ENCODE measurements around the gene TTC9.
"Not testable (repeated sequence)": the region's sequence is repeated elsewhere in the genome, so short reads cannot be mapped to it uniquely, and the experiment has no call there.

TTC9 gene

DNA sequence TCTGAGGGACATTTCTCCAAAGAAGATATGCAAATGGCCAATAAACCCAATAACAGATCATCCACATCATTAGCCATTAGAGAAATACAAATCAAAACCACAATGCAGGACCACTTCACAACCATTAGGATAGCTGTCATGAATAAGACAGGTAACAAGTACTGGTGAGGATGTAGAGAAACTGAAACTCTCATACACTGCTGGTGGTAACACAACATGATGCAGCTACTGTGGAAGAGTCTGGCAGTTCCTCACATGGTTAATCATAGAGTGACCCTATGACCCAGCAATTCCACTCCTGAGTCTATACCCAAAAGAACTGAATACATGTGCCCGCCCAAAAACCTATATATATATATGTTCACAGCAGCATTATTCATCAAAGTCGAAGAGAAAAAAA is 39.0 kb downstream of the TTC9 start:
- DNase-seq (ENCODE audit: low spot score) = no peak

DNA sequence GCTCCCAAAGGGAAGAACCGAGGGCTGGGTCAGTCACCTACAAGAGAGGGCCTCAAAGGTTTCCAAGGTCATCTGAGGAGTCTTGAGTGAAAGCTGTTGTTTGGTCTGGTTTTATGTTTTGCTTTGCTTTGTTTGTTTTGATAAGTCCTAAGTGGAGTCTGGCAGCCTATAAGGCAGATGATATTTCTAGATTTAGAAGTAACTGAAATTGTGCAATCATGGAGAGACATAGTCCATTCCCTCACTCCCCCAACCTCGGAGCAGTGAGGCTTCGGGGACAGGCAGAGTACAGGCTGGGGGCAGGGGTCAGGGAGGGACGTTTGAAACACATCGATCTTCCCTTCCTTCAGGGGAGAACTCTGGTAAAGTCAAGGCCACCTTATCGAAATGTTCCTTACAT is 42.3 kb downstream of the TTC9 start:
- no peak for DNase-seq (ENCODE audit: low spot score)

DNA sequence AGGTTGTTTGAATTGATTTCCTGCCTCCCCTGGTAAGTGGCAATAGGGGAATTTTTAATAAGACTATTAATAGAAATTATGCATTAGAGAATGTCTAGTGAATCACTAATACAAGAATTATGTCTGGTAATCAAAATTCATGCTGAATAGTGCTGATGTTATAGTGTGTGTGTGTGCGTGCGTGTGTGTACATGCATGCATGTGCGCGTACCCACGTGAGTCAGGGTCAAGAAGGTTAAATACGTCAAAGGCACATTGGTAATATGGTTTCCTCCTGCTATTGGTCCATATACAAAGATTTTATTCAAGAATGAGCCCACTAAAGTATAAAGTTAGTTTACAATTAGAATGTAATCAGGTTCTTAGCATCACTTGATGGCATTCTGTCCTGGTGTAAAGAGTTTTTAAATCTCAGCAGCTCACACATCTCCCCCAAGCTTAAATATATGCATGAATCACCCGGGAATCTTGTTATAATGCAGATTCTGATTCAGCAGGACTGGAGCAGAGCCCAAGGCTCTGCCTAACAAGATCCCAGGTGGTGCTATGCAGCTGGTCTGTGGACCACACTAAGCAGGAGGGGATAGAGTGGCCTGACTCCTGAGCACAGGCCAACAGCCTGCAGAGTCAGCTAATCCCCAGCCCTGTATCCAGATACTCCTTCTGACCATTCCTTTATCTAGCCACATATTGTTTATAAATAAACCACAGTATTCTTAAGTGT is 43.9 kb downstream of the TTC9 start:
- no peak for DNase-seq (ENCODE audit: low spot score)

DNA sequence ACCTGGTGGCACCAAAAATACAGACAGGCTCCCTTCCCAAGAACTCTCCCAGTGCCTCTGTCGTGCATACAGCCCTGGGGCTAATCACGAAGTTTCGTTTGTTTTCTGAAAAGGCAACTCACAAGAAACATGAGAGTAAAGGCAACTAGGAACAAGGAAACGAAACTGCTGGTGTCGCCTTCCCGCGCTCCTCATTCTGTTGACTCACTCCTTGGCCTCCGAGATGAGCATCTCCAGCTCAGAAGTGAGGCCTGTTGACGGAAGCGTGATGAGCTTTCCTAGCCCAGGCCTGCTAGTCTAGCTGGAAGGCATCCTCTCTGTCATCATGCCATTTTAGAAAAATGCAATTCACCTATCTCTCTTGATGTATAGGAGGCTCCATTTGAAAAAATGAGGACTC is 50.5 kb downstream of the TTC9 start:
- peak; percentile 49 for DNase-seq (ENCODE audit: low spot score)

DNA sequence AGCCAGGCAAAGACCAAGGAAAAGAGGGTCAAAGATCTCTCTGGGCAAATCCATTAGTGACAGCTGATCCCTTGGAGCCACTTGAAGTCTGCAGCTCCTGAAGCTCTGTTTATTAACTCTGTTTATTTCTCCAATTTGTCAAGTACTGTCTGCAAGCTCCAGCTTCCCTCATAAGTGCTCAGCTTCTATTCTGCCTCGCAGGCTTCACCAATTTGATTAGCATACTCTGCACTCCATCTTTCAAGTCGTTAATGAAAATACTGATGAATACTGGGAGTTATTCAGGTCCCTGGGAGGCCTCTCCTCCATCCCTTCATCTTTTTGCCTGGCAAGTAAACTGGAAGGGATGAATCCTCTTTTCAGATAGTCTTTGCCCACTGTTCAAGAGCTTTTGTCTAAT is 54.3 kb downstream of the TTC9 start:
- DNase-seq (ENCODE audit: low spot score) = no peak

DNA sequence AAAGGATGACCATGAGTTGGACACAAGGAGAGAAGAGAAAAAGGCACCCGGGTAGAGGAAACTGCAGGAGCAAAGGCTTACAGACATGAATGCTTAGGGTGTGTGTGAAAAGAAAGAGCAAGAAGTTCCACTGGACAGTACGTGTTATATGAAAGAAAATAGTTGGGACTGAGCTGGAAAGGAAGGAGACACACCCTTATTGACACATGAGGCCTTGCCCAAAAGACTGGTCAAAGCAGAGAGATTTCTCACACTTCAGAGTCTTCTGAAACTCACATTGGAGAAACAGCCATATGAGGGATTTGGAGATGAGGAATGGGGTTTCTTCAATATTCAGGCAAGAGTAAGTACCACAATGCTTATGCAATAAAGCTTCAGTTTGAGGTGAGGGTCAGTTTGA is 56.0 kb downstream of the TTC9 start:
- DNase-seq (ENCODE audit: low spot score) = no peak

DNA sequence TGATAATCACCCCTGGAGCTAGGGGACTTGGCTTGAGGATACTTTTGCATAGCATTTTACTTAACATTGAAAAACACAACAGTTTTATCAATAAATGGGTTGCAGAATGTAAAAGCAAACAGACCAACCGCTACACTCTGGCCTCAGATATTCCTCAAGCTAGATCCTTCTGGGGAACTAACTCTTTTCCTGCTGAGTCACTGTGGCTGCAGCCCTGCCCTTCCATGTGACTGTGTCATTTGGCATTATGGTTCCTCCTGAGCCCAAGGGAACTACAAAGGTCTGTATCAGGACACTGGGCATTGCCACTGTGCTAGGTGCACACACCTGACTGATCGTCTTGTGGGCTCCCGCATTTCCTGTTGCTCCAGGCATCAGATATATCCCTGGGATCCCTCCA is 56.6 kb downstream of the TTC9 start:
- DNase-seq (ENCODE audit: low spot score) = no peak

DNA sequence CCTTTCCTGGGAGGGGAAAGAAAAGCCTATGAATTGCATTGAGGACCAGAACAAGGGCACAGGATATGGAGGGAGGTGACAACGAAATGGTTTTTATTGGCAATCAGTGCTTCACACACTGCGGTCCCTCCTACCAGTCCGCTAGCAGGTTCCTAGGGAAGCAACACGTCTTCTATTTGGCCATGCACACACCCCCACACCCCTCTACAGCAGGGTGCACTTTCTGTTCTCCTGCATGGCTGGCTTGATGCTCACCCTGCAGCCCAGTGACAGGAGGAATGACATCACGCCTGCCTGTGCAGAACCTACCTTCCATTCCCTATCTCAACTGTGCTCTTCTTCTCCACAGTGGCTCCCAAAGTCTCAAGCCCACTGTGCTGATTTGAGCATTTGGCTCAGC is 57.9 kb downstream of the TTC9 start:
- DNase-seq (ENCODE audit: low spot score) = no peak

DNA sequence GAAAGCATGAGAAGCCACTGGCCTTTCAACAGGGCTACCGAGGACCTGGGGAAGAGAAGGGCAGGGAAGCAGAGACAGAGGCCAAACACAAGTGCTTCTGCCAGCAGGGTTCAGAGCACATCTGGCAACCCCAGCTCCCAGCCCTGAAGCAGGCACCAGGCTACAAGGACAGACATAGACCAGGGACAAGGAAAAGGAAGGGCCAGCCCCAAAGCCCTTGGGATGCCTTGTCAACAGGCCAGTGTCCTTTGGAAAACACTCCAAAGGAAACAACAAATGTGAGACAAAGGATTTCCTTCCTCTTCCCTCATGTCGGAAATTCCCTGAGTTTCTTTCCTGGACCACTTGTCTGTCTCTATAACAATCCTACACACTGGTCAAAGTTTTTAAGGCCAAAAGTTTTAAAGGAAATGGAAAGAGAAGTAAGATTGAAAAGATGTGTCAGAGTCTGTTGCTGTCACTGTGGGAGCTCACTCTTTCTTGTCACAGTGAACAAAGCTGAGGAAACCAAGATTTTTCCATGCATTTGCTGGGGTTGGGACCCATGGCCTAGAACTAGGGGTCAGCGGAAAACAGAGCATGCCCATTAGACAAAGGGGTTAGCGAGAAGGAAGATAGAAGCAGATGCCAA is 59.4 kb downstream of the TTC9 start:
- DNase-seq (ENCODE audit: low spot score) = no peak

DNA sequence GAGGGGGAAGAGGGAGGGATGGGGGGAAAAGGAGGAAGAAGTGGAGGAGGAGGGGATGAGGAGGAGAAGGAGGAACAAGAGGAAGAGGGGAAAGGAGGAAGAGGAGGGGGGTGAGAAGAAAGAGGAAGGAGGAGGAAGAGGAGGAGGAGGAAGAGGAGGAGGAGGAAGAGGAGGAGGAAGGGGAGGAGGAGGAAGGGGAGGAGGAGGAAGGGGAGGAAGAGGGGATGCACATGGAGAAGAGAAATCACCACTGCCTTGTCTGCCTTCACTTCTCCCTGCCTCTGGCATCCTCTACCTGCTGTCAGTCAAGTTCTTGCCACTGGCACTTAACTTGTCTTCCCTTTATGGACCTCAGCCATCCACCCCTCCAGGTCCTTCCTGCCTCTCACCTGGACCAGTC is 59.9 kb downstream of the TTC9 start:
- no peak for DNase-seq (ENCODE audit: low spot score)

DNA sequence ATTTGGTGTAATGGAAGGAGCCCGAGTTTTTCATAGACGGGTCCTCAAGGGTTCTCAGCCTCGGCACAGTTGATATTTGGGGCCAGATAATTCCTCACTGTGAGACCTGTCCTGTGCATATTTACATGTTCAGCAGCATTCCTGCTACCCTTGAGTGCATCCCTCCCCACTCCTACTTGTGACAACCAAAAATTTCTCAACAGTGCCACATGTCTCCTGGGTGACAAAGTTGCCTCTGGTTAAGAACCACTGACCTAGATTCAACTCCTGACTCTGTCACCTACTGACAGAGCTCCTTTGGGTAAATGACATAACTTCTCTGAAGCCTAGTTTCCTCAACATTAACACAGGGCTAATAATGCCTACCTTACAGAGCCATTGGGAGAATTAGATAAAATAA is 60.4 kb downstream of the TTC9 start:
- DNase-seq (ENCODE audit: low spot score) = no peak

DNA sequence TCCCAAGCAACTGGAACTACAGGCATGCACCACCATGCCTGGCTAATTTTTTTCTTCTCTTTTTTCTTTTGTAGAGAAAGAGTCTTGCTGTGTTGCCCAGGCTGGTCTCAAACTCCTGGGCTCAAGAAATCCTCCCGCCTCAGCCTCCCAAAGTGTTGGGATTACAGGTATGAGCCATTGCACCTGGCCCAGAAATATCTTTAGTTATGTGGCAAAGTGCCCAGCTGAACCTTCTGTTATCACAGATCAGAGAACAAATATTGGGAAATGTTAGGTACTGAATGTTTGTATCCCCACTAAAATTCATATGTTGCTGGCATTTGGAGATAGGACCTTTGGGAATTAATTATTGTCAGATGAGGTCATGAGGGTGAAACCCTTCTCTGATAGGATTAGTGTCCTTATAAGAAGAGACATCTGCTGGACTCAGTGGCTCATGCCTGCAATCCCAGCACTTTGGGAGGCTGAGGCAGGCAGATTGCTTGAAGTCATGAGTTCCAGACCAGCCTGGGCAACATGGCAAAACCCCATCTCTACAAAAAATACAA is 62.0 kb downstream of the TTC9 start:
- DNase-seq (ENCODE audit: low spot score) = not testable (repeated sequence)

DNA sequence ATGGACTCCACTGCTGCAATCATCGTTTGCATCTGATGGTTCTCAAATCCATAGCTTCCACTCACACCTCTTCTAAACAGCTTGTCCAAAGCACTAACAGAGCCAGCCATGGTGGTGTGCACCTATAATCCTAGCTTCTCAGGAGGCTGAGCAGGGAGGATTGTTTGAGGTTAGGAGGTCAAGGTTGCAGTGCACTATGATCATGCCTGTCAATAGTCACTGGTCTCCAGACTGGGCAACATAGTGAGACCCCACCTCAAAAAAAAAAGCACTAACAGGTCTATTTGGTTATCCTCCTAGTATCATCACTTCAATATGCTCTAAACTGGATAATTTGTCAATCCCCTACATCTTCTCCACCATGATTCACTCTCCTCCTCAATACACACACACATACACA is 63.2 kb downstream of the TTC9 start:
- DNase-seq (ENCODE audit: low spot score) = no peak

DNA sequence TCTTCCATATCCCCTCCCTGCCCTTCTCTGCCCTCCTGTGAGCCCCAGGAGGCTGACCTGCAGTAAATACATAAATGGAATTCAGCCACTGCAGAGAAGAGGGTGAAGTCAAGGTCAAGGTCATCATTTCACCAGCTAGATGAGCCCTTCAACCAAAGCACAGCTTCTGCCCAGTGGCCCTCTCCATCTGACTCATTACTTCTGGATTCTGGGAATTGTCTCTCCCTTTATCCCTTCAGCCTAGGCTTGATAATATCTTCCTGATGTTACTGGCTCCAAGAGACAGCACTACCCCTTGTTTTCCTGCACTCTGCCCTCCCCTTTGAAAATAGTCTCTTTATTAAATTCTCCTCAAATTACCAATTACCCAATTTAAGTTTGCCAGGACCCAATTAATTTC is 64.5 kb downstream of the TTC9 start:
- DNase-seq (ENCODE audit: low spot score) = no peak

DNA sequence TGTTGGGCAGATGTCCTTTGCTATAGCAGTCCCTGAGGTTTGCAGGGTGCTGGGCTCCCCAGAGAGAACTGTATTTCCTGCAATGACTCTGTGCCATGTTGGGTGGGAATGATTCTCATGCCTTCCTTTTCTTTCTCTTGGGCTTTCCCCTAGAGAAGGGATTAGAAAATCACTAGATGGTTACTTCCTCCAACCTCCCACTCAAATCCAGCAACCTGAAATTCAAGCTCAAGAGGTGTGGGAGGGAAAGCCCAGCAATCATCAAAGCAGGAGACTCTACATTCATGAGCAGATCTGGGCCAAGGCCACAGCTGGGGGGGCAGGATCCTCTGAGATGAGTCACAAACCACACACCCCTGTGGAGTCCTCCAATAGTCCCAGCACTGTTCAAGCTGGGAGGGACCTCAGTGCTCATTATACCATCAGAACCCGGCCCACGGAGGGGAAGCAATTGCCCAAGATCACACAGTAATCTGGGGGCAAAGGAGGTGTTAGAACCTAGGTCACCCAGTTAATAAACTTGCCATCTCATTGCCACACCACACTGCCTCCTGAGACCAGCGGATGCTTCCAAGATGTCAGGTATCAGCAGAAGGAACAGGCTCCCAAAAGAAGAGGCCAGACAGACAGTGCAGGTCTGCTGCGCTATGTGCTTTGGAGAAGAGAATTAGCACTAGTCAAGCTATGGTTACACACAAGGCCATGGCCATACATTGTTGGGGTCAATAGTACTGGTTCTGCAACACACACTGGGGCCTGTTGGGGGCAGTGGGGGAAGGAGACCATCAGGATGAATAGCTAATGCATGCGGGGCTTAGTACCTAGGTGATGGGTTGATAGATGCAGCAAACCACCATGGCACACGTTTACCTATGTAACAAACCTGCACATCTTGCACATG is 65.7 kb downstream of the TTC9 start:
- no peak for DNase-seq (ENCODE audit: low spot score)

DNA sequence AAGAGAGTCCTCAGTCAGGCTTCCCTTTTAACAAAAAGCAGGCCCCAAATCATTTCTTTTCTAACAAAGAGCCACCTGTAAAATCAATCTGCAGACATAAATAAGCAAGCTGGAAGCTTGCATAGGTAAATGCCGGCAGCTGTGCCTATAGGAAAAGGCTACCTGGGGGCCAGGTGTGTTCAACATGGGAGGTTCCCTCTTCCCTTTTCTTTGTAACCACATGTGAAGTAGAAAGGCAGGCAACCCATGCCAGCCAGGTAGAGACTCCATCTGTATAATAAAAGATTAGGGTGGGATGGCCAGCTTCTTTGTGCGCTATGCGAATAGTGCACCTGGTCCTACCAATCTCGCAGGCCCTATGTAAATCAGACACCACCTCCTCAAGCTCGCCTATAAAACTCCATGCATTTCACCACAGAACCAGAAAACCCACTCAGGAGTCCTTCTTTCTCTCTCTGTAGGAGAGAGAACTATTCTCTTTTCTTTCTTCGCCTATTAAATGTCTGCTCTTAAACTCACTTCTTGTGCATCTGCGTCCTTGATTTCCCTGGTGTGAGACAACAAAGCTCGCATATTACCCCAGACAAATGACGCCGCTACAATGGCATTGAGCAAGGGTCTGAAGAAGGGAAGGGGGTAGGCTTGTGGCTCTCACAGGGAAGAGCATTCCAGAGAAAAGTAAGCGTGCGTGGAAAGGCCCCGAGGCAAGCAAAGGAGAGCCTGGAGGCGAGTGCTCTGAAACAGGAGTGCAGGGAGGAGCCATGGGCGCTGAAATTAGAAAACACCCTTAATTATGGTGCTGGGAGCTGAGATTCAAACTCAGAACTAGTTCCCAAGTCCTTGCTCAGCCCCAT is 67.2 kb downstream of the TTC9 start:
- DNase-seq (ENCODE audit: low spot score) = no peak

DNA sequence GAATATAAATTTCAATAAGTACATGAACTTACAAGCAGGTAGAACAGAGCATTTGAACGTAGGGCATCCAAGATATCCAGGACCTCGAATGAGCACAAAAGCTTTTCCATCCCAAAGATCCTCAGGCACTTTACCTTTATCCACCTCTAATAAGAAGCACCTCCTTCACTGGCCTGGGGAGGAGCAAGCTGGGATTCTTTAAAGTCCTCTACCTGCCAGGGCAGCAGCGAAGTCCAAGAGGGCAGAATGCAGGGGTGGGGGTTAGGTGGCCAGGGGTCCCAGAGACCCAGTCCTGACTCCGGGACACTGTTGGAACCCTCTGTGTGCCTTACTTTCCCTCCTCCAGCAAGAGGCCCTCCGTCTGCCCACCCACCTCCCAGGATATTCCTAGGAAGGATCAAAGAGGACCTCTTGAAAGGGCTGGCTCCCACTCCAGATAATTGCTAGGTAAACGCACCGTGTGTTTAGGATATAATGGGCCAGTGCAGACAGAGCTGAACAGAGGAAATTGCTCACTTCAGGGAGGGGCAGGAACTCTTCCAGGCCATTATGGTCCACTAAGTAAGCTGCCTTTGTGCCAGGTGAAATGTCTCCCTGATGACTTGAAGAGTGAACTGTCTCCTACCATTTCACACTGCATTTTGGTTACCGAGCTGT is 68.1 kb downstream of the TTC9 start:
- no peak for DNase-seq (ENCODE audit: low spot score)

DNA sequence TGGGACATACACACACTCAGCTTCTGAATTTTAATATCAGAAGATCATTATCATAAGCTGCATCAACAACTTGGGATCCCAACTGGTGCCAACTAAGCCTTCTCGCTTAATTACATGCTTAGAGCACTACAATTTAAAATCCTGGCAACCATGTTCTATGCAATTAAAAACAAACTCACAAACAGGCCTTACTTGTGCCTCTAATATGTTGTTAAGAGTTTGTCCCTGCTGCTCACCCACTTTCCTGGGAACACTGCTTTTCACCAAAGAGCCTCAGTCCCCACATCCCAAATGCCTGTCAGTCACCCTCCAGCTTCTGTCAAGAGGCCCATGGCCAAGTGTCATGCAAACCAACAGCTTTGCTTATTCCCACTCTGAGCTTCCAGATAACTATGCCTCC is 69.7 kb downstream of the TTC9 start:
- DNase-seq (ENCODE audit: low spot score) = no peak

DNA sequence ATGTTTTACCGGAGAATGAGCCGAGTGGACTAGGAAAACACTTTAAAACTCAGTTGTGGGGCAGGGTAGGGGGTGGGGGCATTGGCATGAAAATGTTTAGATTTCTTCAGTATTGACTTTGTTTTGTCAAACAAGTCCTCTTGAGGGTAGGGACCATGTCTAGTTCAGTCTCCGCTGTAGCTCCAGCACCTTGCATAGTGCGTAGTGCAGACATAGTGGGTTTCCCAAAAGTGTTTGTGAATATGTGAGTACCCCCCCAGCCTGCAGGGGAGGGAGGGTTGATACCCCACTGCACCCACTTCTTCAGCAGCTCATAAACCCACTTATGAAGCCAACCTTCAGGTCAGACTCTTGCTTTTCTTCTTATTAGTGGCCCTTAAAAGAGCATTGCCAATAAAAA is 71.4 kb downstream of the TTC9 start:
- no peak for DNase-seq (ENCODE audit: low spot score)

DNA sequence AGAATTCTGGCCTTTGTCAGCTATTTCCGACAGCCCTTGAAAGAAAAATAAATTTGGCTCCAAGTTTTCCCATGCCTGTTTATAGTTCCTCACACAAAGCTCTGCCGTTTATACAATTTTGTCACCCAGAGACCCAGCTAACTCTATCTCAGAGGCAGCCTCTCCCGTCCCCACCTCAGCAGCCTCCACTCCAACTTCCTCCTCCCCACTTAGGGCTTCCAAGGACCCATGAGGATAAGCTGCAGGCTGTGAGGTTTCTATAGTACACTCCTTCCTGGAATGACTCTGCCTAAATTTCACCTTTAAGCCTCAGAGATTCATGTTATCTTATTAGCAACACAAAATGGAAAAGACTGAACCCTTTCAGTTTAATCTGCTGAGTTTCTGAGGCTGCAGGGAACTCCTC is 71.8 kb downstream of the TTC9 start:
- DNase-seq (ENCODE audit: low spot score) = peak; percentile 8

DNA sequence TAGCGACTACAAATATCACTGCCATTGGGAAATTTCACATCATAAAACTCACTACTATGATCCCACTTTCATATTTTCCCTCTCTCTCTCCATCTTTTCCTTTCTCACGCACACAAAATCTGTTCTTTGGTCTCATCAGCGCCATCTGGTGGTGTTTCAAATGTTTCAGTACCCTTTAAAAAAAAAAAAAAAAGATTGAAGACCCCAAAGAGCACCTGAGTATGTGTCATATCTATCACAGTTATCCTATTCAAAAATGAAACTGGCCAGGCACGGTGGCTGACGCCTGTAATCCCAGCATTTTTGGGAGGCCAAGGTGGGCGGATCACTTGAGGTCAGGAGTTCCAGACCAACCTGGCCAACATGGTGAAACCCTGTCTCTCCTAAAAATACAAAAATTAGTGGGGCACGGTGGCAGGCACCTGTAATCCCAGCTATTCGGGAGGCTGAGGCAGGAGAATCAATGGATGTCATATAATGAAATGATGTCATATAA is 72.4 kb downstream of the TTC9 start:
- DNase-seq (ENCODE audit: low spot score) = peak; percentile 12
